Prostate gland (tissue), 2 donors: ENCODE results near the gene SLC8A2.

ENCODE experiments used
- POLR2A ChIP-seq: fragments of 450-650 bp; IDR thresholded peaks from one replicate; pipeline ENCODE4 v1.6.1; 2016; ENCODE audit warnings: antibody characterized with exemption, mild to moderate bottlenecking
- POLR2AphosphoS5 ChIP-seq: sonication (generic); formaldehyde crosslinking; IDR thresholded peaks from one replicate; pipeline ENCODE4 v1.6.1; 2017; ENCODE audit warnings: antibody characterized with exemption
- TF ChIP-seq, protein P1 (sequence below), 4 experiments: fragments of 200-600 bp in 2 of 4; fragments of 450-650 bp in 2 of 4; sonication (generic) in 2 of 4; IDR thresholded peaks; 1 replicate in 3 of 4; 2 replicates in 1 of 4; pipeline ENCODE4 v1.5.1; 2016 to 2019; ENCODE audit warnings: antibody characterized with exemption in 4 of 4, mild to moderate bottlenecking in 2 of 4, moderate library complexity in 2 of 4

DNA sequence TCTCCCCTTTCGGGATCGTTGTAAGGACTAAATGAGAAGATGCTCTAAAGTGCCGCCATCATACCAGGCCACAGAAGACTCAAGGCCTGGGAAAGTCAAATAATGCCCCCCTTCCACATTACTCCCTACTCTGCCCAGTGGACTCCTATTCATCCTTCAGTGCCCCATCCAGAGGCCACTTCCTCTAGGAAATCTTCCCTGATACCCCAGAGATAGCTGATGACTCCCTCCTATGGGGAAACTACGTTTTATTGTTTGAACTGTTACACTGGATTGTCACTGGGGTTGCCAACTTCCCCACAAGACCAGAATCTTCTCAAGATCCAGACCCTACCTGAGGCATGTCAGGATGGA lies 66.5 kb downstream of the SLC8A2 start:
- TF ChIP-seq POLR2AphosphoS5 (no peak), POLR2A (no peak)
- TF ChIP-seq, protein P1, sequence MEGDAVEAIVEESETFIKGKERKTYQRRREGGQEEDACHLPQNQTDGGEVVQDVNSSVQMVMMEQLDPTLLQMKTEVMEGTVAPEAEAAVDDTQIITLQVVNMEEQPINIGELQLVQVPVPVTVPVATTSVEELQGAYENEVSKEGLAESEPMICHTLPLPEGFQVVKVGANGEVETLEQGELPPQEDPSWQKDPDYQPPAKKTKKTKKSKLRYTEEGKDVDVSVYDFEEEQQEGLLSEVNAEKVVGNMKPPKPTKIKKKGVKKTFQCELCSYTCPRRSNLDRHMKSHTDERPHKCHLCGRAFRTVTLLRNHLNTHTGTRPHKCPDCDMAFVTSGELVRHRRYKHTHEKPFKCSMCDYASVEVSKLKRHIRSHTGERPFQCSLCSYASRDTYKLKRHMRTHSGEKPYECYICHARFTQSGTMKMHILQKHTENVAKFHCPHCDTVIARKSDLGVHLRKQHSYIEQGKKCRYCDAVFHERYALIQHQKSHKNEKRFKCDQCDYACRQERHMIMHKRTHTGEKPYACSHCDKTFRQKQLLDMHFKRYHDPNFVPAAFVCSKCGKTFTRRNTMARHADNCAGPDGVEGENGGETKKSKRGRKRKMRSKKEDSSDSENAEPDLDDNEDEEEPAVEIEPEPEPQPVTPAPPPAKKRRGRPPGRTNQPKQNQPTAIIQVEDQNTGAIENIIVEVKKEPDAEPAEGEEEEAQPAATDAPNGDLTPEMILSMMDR (IDR thresholded peaks at IDR 0.05), result no peak
